Epithelial cell of proximal tubule (primary cell): ENCODE results near the gene INTS11. TPM values are rescaled to one million over a fixed set of nuclear protein-coding genes. Genes with fewer than 3 reads are reported as not detected.

ENCODE experiments used
- DNase-seq: peaks from one replicate; pipeline ENCODE4 v3.0.0-alpha.2; 2011; ENCODE audit warnings: low read depth
- H3K4me3 ChIP-seq: 2 replicates; pipeline ENCODE4 v1.5.1; 2011; ENCODE audit warnings: low read depth, mild to moderate bottlenecking, low read length
- total RNA-seq: library from RNA; depleted of rRNA; stranded (reverse); fragments of >200 nt; gene quantifications from 2 replicates; pipeline ENCODE4 v1.2.3, GENCODE V29; 2015
- TF ChIP-seq, protein P1 (sequence below): conservative IDR thresholded peaks from 2 replicates; pipeline ENCODE4 v1.5.1; 2012; ENCODE audit warnings: low read depth, mild to moderate bottlenecking, low read length

The INTS11 gene
- total RNA-seq, 1 donor from 2014 or later: 58.7 TPM

DNA sequence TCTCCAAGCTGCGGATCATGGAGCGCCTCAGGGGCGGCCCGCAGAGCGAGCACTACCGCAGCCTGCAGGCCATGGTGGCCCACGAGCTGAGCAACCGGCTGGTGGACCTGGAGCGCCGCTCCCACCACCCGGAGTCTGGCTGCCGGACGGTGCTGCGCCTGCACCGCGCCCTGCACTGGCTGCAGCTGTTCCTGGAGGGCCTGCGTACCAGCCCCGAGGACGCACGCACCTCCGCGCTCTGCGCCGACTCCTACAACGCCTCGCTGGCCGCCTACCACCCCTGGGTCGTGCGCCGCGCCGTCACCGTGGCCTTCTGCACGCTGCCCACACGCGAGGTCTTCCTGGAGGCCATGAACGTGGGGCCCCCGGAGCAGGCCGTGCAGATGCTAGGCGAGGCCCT is 2.8 kb upstream of the INTS11 start:
- DNase-seq: no peak
- no peak overlapping the region for H3K4me3 ChIP-seq

DNA sequence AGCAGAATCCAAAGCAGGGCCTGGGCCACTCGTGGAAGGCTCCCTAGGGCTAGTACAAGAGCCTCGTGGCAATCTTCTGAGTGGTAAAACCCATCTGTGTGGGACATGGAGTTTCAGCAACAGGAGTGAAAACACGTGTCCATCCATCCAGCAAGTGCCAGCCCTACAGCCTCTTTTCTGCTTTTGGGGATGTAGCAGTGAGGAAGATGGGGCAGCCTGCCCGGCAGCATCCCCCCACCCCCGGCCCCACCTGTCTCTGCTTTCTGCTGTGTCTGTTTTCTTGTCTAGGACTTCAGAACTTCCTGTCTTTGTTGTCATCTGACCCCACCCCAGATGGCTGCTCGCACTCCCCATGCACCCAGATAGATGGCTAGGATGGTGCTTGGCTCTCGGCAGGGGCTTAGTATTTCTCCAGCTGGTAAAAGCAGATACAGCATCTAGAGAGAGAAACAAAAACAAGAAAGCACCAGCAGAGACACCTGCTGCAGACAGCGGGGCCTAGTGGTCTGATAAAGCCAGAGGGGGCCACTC is 1.7 kb upstream of the INTS11 start:
- TF ChIP-seq, protein P1, sequence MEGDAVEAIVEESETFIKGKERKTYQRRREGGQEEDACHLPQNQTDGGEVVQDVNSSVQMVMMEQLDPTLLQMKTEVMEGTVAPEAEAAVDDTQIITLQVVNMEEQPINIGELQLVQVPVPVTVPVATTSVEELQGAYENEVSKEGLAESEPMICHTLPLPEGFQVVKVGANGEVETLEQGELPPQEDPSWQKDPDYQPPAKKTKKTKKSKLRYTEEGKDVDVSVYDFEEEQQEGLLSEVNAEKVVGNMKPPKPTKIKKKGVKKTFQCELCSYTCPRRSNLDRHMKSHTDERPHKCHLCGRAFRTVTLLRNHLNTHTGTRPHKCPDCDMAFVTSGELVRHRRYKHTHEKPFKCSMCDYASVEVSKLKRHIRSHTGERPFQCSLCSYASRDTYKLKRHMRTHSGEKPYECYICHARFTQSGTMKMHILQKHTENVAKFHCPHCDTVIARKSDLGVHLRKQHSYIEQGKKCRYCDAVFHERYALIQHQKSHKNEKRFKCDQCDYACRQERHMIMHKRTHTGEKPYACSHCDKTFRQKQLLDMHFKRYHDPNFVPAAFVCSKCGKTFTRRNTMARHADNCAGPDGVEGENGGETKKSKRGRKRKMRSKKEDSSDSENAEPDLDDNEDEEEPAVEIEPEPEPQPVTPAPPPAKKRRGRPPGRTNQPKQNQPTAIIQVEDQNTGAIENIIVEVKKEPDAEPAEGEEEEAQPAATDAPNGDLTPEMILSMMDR: no peak
- peak overlapping the region; percentile 92 for H3K4me3 ChIP-seq
- no peak for DNase-seq

More for the DNA sequence above, 2.8 kb upstream of the INTS11 start:
- TF ChIP-seq, protein P1: no peak

DNA sequence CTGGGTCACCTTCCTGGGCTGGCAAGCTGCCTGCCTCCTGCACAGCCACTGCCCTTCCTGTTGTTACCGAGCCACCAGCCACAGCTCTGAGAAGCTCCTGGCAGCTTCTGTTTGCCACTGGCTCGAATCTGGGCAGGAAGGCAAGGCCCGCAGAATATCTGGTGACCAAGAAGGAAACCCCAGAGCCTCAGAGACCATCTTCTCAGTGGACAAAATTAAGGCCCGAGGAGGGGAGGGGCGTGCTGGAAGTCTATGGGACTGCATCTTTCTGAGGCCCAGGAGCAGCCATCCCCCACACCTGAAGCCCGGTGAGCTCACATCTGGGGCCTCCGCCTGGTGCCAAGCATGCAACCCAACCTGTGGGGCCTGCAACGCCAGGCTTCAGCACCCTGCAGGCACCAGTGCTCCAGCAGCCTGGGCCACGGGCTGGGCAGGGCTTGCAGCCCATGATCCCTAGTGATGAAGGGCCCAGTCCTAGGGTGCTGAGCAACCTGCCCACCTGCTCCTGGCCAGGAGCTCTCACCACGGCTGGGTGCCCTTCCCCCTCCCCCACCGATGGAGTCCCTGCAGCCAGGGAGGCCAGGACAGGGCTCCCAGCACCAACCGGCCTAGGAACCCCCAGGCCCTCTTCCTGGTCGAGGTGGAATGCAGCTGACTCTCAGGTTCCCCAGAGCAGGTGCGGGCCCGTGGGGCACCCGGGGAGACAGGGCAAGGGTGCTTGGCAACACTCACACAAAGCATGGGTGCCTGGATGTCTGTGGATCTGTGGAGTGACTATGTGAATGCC is 1.0 kb upstream of the INTS11 start:
- TF ChIP-seq, protein P1: no peak
- peak overlapping the region; percentile 92 for H3K4me3 ChIP-seq
- no peak for DNase-seq

DNA sequence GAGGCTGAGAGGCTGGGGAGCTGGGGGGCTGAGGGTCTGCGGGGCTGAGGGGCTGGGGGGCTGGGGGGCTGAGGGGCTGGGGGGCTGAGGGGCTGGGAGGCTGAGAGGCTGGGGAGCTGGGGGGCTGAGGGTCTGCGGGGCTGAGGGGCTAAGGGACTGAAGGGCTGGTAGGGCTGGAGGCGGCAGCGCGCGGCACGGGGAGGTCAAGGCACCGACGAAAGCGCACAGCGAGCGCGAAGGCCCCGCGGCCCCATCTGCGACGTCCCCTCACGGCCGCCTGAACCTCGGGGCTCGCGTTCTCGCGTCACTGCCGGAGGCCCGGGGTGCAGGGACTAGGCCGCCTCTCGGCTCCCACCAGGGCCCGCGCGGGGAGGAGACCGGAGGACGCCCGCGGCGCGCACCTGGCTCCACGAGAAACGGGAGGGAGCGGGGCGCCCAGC is 356 bp downstream of the INTS11 start:
- TF ChIP-seq, protein P1: no peak
- DNase-seq: no peak
- peak overlapping the region; percentile 92 for H3K4me3 ChIP-seq

DNA sequence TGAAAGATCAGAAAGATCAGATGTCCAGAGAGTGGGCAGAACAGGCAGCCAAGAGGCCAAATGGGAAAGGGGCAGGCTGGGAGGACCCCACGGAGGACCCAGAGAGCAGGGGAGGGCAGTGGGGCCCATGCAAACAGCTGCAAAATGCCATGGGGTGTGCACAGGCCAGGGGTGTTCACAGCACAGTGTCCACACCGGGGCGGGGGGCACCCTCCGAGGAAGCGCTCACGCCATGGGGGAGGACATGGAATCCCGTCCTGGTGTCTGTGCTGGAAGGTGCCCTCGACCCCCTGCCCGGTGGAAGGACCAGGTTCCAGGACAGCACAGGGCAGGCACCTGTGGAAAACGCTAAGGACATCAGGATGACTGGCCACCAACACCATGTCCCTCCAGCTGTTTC is 1.5 kb downstream of the INTS11 start:
- TF ChIP-seq, protein P1: no peak
- no peak for DNase-seq
- H3K4me3 ChIP-seq: no peak overlapping the region

DNA sequence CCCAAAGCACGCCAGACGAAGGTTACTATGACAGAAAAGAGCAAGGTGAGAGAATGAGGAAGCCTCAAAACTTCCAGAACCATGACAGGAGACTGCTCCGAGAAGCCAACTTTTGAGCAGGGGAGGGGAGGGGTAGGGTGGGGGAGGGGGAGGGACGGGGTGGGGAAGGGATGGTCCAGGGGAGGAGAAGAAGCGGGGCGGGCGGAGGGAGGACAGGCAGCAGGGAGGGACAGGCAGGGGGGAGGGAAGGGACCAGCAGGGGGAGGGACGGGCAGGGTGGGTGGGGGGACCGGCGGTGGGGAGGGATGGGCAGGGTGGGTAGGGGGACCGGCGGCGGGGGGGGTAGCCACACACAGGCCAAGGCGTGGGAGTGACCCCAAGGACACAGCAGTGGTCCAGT is 2.0 kb downstream of the INTS11 start:
- H3K4me3 ChIP-seq: no peak overlapping the region
- TF ChIP-seq, protein P1: no peak
- DNase-seq: no peak
